Suprapubic skin (tissue), 4 donors: ENCODE data around the gene KRTAP1-4. TPM values are rescaled to one million over a fixed set of nuclear protein-coding genes. Genes with fewer than 3 reads are reported as not detected.

Experiments
- DNase-seq, 2 donors: peaks; one replicate each; pipeline ENCODE4 v3.0.0-alpha.2; 2019; ENCODE audit warnings: low spot score in 2 of 2
- H3K27ac ChIP-seq: fragments of 200-600 bp; sonication (generic); one replicate; pipeline ENCODE4 v1.5.1; 2019
- H3K27me3 ChIP-seq: fragments of 200-600 bp; sonication (generic); one replicate; pipeline ENCODE4 v1.5.1; 2019
- H3K36me3 ChIP-seq: fragments of 200-600 bp; sonication (generic); one replicate; pipeline ENCODE4 v1.5.1; 2019
- H3K4me1 ChIP-seq: fragments of 200-600 bp; sonication (generic); one replicate; pipeline ENCODE4 v1.5.1; 2019
- H3K4me3 ChIP-seq: fragments of 200-600 bp; sonication (generic); one replicate; pipeline ENCODE4 v1.5.1; 2019; ENCODE audit warnings: mild to moderate bottlenecking
- H3K9me3 ChIP-seq: fragments of 200-600 bp; sonication (generic); one replicate; pipeline ENCODE4 v1.5.1; 2019
- CTCF ChIP-seq, 2 donors: fragments of 200-600 bp in 1 of 2; fragments of 450-650 bp in 1 of 2; sonication (generic) in 1 of 2; IDR thresholded peaks; one replicate each; pipeline ENCODE4 v1.5.1; 2016 to 2019; ENCODE audit warnings: antibody characterized with exemption in 2 of 2, mild to moderate bottlenecking in 1 of 2, moderate library complexity in 1 of 2
- EP300 ChIP-seq: sonication (generic); formaldehyde crosslinking; IDR thresholded peaks from one replicate; pipeline ENCODE4 v1.6.1; 2017; ENCODE audit warnings: antibody characterized with exemption
- POLR2A ChIP-seq, 2 donors: fragments of 450-650 bp; IDR thresholded peaks; one replicate each; pipeline ENCODE4 v1.6.1; 2017; ENCODE audit warnings: antibody characterized with exemption in 2 of 2, mild to moderate bottlenecking in 2 of 2, moderate library complexity in 2 of 2
- POLR2AphosphoS5 ChIP-seq, 3 donors: sonication (generic); formaldehyde crosslinking; IDR thresholded peaks; one replicate each; pipeline ENCODE4 v1.6.1; 2017; ENCODE audit warnings: antibody characterized with exemption in 3 of 3
- WGBS: methylation state at CpG from one replicate; pipeline ENCODE4 v1.1.5; 2018; 5-methylcytosine and 5-hydroxymethylcytosine counted together
- total RNA-seq, 4 donors: library from RNA; depleted of rRNA; stranded (reverse); fragments of >200 nt; gene quantifications; one replicate each; pipeline ENCODE4 v1.1.0, GENCODE V29; 2016

The KRTAP1-4 gene
- total RNA-seq, 4 donors from 2014 or later: 3.2 TPM; not detected in 3

DNA sequence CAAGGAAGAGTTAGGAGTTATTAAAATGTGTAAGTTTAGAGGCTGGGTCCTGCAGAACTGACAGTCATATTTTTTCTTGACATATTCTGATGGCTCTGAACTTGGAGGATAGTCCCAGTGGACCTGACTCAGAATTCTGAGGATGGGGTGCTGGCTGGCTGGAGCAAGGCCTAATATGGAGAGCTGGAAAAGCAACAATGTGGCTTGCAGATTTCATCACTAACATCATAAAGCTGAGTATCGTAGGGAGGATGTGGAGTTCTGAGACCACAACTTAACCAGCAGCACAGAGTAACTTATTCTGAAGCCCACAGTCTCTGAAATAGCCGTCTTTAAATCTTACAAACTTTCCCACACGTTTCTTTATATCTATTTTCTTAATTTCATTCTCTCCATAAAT lies 5.3 kb downstream of the KRTAP1-4 start:
- DNase-seq: no peak
- H3K9me3 ChIP-seq: no peaks in the 10 kb centered on the region
- H3K36me3 ChIP-seq: no peaks in the 10 kb centered on the region
- 66% methylated on average over 3 of the region's 3 CpGs for WGBS
- H3K4me1 ChIP-seq: peaks cover 7% of the 10 kb centered on the region
- peaks cover 12% of the 10 kb centered on the region for H3K27me3 ChIP-seq
- no peak overlapping the region for H3K27ac ChIP-seq
- TF ChIP-seq POLR2AphosphoS5 (IDR thresholded peaks at IDR 0.05) (no peak), CTCF (IDR thresholded peaks at IDR 0.05) (no peak), EP300 (no peak), POLR2A (IDR thresholded peaks at IDR 0.05) (no peak)
- no peak overlapping the region for H3K4me3 ChIP-seq

GRCh38 chr17:41020336-41020735 lies 9.7 kb downstream of the KRTAP1-4 start:
- no peaks in the 10 kb centered on the region for H3K9me3 ChIP-seq
- TF ChIP-seq CTCF (IDR thresholded peaks at IDR 0.05) (no peak), EP300 (no peak), POLR2A (IDR thresholded peaks at IDR 0.05) (no peak), POLR2AphosphoS5 (IDR thresholded peaks at IDR 0.05) (no peak)
- H3K27ac ChIP-seq: no peak overlapping the region
- no peaks in the 10 kb centered on the region for H3K27me3 ChIP-seq
- H3K36me3 ChIP-seq: no peaks in the 10 kb centered on the region
- H3K4me1 ChIP-seq: no peaks in the 10 kb centered on the region
- H3K4me3 ChIP-seq: no peak overlapping the region
- DNase-seq: no peak

DNA sequence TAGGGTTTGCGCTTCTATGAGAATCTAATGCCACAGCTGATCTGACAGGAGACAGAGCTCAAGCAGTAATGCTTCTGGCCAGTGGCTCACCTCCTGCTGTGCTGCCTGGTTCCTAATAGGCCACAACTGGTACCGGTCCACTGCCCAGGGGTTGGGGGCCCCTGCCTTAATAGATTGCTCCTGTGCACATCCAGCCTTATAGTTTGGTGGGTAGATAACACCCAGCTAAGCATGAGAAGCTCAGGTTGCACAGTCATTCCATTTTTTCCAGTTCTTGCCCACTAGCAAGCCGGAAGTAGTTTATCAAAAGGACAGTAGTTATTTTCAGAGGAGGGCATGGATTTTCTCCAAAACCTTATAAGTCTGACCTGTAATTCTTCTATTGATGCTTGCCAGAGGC lies 10.6 kb downstream of the KRTAP1-4 start:
- no peak for TF ChIP-seq POLR2A (IDR thresholded peaks at IDR 0.05)
- no peak for TF ChIP-seq CTCF (IDR thresholded peaks at IDR 0.05)
- TF ChIP-seq POLR2AphosphoS5 (IDR thresholded peaks at IDR 0.05): no peak
- no peak for TF ChIP-seq EP300
- Histone ChIP-seq H3K4me3 (no peak overlapping the region), H3K9me3 (no peaks in the 10 kb centered on the region), H3K27me3 (no peaks in the 10 kb centered on the region), H3K36me3 (no peaks in the 10 kb centered on the region), H3K27ac (no peak overlapping the region), H3K4me1 (no peaks in the 10 kb centered on the region)
- DNase-seq: no peak
- WGBS: 88% methylated on average over 2 of the region's 3 CpGs

- H3K9me3 ChIP-seq: no peaks in the 10 kb centered on the region
- no peak overlapping the region for H3K4me3 ChIP-seq
- H3K4me1 ChIP-seq: no peaks in the 10 kb centered on the region
- H3K27ac ChIP-seq: no peak overlapping the region
- TF ChIP-seq CTCF (IDR thresholded peaks at IDR 0.05): no peak
- no peak for TF ChIP-seq POLR2A (IDR thresholded peaks at IDR 0.05)
- 65% methylated on average over 3 of the region's 3 CpGs for WGBS
- H3K27me3 ChIP-seq: no peaks in the 10 kb centered on the region
- H3K36me3 ChIP-seq: no peaks in the 10 kb centered on the region
- DNase-seq: no peak
Observed at GRCh38 chr17:41018541-41018940, 11.5 kb downstream of the KRTAP1-4 start.

DNA sequence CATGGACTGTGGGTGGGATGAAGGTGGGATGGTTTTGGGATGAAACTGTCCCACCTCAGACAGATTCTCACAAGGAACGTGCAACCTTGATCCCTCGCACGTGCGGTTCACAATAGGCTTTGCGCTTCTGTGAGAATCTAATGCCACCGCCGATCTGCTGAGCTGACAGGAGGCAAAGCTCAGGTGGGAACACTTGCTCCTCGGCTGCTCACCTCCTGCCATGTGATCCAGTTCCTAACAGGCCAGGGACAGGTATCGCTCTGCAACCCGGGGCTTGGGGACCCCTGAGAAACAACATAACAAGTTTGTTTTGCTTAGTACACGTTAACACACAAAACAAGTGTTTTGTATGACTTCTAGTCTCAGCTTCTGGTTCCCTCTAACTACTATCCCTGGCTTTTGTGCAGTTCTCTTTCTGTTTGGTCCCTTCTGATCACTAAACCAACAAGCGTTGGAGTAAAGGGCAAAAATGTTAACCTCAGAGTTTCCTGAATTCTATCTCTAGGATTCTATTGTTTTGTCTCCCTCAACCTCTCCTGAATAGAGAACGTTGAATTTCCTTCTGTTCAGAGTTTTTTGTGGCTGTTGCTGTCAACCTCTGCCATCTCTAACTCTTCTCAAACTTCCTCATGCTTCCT lies 13.3 kb downstream of the KRTAP1-4 start:
- Histone ChIP-seq H3K4me3 (no peak overlapping the region), H3K4me1 (no peaks in the 10 kb centered on the region), H3K9me3 (no peaks in the 10 kb centered on the region), H3K27me3 (no peaks in the 10 kb centered on the region), H3K36me3 (no peaks in the 10 kb centered on the region), H3K27ac (no peak overlapping the region)
- 87% methylated on average over 12 of the region's 13 CpGs for WGBS
- no peak for DNase-seq
- TF ChIP-seq CTCF (IDR thresholded peaks at IDR 0.05) (no peak), EP300 (no peak), POLR2AphosphoS5 (IDR thresholded peaks at IDR 0.05) (no peak)
